GM11168 (cell line): ENCODE measurements around the gene ADAMTS18.

ENCODE experiments used
- in situ Hi-C: fragments of 300-500 bp; cut with MboI; formaldehyde crosslinking; loops from one replicate; pipeline ENCODE4 v1.12.0; 2022; ENCODE audit warnings: low sequenced_read_pairs; ENCODE audit not compliant: unreplicated experiment

Gene ADAMTS18

DNA sequence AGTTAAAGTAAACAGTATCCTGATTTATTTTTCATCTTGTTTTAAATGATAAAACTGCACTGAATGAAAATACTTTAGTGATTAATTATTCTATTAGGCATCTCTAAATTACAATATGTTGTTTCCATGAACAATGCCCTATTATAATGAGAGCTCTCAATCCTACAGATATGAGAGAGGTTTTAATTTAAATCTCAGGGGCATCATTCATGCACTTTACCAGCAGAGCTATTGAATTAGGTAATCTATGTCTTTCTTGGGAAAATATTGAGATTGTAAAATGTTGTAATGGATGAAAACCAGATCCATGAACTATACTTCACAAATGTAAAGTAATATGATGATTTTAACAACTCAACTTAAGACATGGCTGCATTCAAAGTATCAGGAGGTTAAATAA, 103.8 kb downstream of the ADAMTS18 start:
- in situ Hi-C loops = no loop called here

DNA sequence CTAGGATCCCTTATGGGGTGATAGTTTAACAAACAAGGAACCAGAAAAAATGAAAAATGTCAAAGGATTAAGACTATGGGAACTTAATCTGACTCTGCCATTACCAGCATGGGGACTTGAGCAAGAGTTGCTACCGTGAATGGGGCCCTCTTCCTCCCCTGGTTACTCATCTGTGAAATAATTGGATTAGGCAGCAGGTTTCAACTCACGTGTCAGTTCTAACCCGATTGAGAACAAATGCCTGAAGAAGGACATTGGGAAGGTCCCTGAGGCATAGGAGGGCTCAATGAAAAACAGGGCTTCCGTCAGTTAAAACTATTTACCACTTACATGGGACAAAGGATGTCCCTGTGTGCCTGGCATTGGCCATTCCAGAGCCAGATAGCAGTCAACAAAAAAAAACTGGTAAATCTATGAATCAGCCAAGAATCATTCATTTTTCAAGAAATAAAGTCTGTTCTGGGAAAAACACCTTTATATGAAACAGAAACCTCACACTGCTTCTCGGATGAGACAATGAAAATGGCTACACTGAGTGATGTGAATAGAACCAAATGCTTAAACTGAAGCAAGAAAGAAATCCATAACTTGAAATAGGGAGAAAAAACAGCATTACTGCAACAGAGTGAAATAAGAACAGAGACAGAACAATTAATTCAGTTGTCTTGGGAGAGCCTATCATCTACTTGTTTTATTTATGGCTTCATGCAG, 104.3 kb downstream of the ADAMTS18 start:
- in situ Hi-C loops = no loop called here

DNA sequence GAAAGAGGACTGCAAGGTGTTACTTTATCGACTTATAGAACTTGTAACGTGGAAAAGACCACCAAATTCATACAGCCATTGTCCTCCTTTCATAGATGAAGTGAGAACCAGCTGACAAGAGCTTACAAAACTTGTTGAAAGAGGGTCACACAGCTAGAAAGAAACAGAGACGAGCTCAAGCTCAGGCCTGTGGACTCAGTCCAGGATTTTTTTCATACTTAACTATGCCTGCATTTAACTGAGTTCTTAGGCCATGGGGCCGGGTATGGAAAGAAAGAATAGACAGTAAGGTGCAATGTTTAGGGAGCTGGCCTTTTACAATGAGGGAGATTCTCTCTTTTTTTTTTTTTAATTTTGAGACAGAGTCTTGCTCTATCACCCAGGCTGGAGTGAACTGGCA, 106.1 kb downstream of the ADAMTS18 start:
- in situ Hi-C loops = no loop called here

DNA sequence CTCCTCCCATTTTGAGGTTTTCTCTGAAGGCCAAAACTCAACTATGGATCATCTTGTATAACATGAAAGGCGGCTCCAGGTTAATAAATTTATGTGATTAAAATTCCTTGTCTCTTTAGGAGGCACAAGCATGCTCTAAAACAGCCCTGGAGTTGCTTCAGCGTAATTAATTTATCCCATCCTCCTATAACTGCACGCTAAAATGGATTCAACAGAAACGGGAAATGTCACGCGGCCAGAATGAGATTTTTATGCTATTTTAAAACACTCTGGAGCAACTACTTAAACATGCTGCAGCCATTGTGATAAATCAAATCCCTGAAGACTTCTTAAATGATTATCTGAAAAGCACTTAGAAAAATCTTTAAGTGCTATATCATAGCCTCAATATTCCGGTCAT, 106.6 kb downstream of the ADAMTS18 start:
- in situ Hi-C loops = no loop called here

DNA sequence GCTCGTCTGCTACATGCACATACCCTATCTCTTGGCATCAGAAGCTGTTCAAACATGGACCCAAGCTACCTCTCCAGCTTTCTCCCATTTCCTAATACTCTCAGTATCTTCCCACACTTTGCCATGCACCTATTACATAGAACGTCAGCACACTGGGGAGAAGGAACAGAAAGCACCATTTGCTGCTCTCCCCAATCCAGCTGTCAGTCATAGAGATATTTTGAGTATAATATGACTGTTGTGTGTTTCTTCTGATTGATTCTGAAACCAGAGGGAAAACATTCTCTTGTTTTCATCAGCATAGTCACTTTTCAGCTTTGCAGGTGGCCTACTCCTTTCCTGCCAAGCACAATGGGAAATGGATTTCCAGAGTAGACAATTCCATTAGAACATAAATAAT, 107.1 kb downstream of the ADAMTS18 start:
- in situ Hi-C loops = no loop called here

DNA sequence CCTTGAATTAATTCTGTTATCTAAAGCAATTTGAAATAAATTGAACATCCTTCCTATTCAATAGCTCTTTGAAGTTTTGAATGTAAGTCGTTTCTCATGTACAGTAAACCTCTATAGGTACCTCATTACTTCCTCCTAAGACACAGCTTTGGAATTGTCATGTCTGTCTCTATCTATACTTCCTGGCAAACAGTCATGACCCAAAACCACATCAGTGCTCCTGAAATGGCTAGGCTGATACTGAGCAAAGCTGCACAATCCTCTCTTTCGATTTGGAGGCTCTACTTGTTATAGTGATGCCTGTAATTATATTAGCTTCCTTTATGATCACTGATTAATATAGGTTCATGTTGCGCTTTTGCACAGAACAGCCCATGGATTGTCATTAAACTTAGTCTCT, 110.1 kb downstream of the ADAMTS18 start:
- in situ Hi-C loops = no loop called here

DNA sequence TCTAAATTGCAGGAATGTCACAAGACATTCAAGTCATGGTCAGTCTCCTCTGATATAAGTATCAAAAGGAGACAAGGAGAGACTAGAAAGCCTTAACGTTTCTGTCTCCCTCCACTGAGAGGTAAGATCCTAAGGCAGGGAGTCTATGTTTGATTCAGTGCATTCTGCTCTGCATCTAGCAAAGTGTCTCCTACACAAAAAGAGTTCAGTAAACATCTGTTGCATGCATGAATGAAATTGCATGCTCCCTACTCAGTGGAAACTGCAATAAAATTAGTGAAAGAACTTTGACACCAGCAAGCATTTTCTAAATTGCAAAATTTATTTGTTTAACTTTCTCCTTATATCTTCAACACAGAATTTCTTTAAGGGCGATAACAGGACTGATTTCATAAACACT, 111.1 kb downstream of the ADAMTS18 start:
- in situ Hi-C loops = no loop called here

DNA sequence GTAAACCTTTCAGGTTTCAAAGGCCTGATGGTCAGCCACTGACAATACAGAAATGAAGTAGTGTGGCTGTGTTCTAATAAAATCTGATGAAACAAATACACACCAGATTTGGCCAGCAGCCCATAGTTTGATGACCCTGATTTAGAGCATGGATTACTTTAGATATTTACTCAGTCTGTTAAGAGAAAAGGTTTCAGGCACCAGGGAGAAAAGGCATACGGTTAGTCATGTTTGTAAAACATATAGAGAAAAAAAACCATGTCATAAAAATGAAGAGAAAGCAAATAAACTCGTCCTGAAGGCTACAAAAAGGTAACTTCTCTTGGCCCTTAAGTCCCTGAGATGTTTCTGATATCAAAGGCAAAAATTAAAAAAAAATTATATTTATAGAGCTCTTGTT, 112.1 kb downstream of the ADAMTS18 start:
- in situ Hi-C loops = no loop called here

DNA sequence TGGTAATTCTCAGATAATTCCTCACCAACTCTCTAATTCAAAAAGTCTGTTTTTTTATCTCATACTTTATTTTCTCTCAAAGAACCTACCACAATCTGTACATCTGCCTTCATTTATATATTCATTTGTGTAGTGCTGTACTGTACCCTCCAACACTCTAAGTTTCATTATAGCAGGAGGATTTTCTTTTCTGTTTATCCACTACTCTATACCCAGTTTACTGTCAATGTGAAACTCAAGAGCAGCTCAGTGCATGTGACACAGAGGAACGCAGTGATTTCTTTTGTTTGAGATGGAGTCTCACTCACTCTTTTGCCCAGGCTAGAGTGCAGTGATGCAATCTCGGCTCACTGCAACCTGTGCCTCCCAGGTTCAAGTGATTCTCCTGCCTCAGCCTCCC, 117.8 kb downstream of the ADAMTS18 start:
- in situ Hi-C loops = no loop called here

DNA sequence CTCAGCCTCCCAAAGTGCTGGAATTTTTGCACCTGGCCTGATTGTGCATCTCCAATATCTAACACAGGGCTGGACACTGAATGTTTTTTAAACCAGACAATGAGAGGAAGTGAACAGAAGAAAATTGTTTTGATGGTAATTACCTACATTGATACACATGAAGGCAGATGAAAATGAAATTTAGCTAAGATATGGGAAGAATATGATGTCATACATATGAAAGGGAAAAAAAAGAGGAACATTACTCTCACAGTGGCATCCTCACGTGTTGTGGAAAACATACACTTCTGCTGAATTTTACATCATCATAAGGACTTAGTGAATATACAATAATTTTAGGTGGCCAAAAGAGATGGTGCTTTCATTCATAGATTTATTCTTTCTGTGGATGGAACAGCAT, 124.0 kb downstream of the ADAMTS18 start:
- in situ Hi-C loops = no loop called here

DNA sequence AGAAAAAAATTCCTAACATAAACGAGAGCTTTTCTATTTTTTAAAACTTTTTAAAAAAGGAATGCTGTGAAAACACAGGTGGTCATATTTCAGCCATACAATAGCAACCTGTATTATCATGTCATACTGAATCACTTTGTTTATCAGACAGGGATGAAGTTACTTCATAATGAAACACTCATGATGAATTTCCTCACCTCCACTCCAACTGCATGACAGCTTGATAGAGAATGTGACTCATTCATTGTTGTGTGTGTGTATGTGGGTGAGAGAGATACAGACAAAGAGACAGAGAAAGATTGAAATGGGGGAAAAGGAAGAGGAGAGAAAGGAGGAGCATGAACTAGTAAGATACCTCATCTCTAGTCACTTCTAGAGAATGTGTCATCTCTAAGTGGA, 126.7 kb downstream of the ADAMTS18 start:
- in situ Hi-C loops = no loop called here

DNA sequence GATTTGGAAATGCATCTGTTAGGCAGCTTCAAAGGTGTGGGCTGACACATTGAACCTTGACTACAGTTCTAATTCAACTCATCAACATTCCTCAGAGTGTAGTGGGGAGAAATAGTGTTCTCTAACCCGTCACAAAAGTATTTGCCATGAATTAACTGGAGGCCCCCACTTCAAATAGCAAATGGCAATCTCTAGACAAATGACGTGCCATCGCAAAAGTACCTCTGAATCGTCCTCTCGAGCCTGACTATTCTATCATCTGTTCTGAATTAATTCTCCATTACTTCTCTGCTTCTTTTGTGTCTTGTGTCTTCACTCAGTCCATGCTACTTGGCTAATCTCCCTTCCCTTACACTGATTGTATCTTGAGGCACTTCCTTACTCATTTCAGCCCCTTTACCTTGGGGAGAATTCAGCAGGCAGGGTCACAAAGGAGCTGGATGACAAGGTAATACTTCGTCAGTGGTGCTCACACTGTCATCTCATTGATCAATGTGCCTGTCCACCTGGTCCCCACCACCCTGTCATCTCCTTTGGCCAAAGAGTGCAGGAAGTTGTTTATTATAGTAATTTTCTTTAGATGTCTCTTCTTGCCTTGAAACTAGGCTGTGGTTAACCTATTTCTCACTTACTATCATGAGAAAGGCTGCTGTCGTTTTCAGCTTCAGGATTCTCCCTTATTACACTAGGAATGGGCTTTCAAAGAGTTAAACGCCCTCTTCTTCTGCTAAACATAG, 127.2 kb downstream of the ADAMTS18 start:
- in situ Hi-C loops = no loop called here

DNA sequence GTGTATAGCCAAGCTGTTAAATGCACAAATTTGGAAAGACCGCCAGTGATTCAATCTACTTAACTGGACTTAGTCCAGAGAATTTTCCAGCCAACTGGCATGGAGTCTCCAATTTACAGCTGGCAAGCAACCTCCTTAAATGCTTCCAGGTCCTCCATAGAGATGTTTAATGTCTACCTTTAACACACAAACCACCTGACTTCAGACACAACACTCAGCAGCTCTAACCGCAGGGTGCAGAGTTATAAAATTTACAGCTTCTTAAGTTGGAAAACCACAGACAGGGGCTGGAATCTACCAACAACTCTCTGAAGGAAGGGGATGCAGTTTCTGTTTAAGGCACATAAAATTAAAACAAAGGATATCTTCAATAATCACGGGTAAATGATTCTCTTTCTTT, 128.8 kb downstream of the ADAMTS18 start:
- in situ Hi-C loops = no loop called here

DNA sequence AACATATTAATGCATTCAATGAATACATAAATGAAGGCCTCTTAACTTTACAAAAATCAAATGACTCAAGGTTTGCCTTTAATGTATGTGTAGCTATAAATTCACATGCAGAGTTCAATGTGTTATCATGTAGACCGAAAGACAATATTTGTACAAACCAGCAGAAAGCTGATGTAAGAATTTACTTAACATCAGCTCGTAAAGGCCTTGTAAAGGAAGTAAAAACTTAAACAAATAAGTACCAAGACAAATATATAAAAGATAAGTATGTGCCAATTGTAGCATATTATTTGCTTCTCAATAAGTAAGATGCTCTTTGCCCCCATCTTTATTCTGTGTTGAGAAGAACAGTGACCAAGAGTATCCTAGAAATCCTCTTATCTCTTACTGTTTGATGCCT, 130.0 kb downstream of the ADAMTS18 start:
- in situ Hi-C loops = no loop called here

DNA sequence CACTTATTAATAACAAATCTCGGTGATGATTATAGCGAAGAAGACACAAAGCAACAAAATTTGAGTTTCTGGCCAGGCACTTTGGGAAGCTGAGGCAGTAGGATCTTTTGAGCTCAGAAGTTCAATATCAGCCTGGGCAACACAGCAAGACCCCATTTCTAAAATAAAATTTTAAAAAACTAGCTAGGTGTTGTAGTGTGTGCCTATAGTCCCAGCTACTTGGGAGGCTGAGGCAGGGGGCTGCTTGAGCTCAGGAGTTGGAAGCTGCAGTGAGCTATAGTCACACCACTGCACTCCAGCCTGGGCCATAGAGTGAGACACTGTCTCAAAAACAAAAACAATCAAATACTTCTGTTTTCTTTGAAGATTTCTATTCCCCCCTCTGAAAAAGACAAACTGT, 130.7 kb downstream of the ADAMTS18 start:
- in situ Hi-C loops = no loop called here

DNA sequence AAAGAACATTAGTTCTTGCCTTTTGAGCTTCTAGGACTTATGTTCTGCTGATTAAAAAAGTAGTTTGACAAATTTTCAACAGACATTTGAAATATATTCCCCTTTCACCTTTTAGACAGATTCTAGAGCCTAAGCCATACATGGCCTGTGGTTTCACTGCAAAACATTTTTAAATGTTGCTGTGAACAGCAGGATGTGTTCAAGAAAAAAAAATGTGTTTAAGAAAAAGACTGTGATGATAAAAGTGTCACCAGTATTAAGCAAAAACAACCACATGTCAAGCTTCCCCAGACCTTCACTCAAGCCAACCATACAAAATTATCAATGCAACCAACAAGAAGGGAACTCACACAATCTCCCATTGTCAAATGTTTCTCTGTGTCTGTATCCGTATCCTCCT, 132.2 kb downstream of the ADAMTS18 start:
- in situ Hi-C loops = no loop called here

DNA sequence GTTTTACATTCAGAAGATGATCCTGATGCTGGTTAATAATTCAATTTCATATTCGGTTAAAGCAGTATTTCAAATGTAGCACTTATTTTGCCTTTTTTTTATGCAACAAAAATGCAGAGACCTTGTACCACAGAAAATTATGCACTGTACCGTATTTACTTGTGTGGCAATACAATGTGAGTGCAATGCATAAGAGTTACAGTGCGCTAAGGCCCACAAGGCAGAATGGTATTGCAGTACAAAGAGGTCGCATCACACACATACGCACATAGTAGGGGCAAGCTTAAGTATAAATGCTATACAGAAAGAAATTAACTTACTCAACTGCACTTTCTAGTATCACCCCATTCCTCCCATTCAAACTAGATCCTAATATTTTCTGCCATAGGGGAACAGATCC, 132.6 kb downstream of the ADAMTS18 start:
- in situ Hi-C loops = no loop called here

DNA sequence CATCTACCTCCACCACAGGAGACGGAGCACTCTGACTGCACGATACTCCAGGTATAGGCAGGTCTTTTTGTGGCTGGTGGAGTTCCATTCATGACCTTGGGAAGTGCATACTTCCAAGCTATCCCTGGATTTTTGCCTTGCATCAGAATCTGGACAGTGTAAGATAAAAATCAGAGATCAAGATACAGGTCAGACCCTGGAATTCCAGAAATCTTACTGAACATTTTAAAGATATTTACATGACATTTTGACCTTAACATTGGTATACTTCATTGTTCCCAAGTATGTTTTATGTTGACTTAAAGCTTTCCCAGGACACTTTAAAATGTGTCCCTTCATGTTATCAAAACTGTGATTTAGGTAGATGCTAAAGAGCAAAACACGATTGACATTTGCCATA, 134.6 kb downstream of the ADAMTS18 start:
- in situ Hi-C loops = no loop called here

DNA sequence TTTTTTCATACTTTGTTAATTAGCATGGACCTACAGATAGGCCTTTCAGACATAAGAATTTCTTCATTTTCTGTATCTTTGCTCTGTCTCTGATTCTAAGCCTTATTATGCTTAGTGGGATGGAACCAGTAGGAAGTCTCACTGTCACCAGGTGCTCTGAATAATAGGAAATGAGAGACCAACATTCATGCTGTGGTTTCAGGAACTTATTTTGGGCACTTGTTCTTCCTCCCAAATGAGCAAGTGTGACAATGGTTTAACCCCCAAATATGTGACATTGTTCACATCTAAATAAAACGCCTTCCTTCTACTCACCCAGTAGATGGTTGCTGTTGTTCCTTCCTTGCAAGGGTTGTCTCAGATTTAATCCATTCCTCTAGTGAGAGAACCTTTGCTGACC, 135.4 kb downstream of the ADAMTS18 start:
- in situ Hi-C loops = no loop called here

DNA sequence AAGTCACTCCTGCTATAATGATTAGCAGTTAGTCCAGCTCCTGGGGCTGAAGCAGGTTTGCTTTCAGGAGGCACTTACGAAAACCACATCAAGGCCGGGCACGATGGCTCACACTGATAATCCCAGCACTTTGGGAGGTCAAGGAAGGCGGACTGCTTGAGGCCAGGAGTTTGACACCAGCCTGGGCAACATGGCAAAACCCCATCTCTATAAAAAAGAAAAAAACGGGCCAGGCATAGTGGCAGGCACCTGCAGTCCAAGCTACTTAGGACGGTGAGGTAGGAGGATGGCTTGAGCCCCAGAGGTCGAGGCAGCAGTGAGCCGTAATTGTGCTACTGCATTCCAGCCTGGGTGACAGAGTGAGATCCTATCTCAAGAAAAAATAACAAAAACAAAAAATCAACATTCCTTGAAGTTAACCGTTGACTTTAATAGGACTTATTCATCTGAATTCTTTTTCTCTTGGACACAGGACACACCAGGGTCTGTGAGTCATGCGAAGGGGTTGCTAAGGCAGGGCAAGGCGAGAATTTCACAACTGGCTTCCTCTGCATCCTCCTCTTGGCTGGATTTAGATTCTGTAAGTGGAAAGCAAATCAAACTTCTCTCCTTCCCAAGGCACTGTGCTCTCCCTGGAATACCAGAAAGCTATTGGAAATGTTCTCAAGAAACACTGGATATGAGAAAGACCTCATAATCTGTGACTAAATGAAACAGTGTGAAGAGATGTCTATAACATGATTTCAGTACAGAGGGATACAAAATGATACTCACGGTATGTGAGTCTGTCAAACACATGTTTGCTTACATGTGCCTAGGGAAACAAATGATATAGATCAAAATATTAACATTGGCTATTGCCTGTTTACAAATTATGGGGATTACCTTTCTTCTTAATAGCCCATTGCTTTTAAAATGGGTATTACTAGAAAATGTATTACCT, 136.1 kb downstream of the ADAMTS18 start:
- in situ Hi-C loops = no loop called here

DNA sequence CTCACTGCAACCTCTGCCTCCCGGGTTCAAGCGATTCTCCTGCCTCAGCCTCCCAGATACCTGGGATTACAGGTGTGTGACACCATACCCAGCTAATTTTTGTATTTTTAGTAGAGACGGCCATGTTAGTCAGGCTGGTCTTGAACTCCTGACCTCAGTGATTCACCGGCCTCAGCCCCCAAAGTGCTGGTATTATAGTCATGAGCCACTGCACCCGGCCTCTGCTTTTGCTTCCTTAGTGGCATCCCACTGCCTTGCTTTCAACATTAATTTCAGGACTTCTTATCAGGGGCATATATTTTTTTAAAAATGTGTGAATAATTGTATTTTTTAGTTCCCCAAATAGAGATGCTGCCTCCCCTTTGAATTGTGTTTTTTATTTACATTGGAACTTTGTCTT, 136.8 kb downstream of the ADAMTS18 start:
- in situ Hi-C loops = no loop called here
